GM23248 (cell line): Measurements from ENCODE around the gene ANKRD13D. TPM values are rescaled to one million over a fixed set of nuclear protein-coding genes. Genes with fewer than 3 reads are reported as not detected.

ENCODE experiments used
- DNase-seq: peaks from one replicate; pipeline ENCODE4 v3.0.0-alpha.2; 2015
- H2AFZ ChIP-seq: fragments of 200-600 bp; sonication (generic); 2 replicates; pipeline ENCODE4 v1.6.1; 2016; ENCODE audit warnings: antibody characterized with exemption
- H3F3A ChIP-seq: fragments of 200-600 bp; sonication (generic); 2 replicates; pipeline ENCODE4 v1.6.1; 2016; ENCODE audit warnings: mild to moderate bottlenecking, antibody characterized with exemption, mixed run types; ENCODE audit not compliant: insufficient read depth
- H3K27ac ChIP-seq: fragments of 200-600 bp; sonication (generic); 2 replicates; pipeline ENCODE4 v1.5.1; 2016; ENCODE audit warnings: mild to moderate bottlenecking
- H3K27me3 ChIP-seq: fragments of 200-600 bp; sonication (generic); replicated peaks from 2 replicates; pipeline ENCODE4 v1.6.1; 2016; ENCODE audit warnings: mild to moderate bottlenecking; ENCODE audit not compliant: insufficient read depth
- H3K36me3 ChIP-seq: fragments of 200-600 bp; sonication (generic); 2 replicates; pipeline ENCODE4 v1.6.1; 2016; ENCODE audit warnings: low read depth, mild to moderate bottlenecking
- H3K4me1 ChIP-seq: fragments of 200-600 bp; sonication (generic); 2 replicates; pipeline ENCODE4 v1.6.1; 2016; ENCODE audit warnings: mild to moderate bottlenecking; ENCODE audit not compliant: insufficient read depth
- H3K4me2 ChIP-seq: fragments of 200-600 bp; sonication (generic); one replicate; pipeline ENCODE4 v1.6.1; 2016; ENCODE audit warnings: mild to moderate bottlenecking; ENCODE audit not compliant: unreplicated experiment
- H3K4me3 ChIP-seq: fragments of 200-600 bp; sonication (generic); 2 replicates; pipeline ENCODE4 v1.5.1; 2016; ENCODE audit warnings: mild to moderate bottlenecking
- H3K79me2 ChIP-seq: fragments of 200-600 bp; sonication (generic); 2 replicates; pipeline ENCODE4 v1.6.1; 2016; ENCODE audit warnings: mild to moderate bottlenecking; ENCODE audit not compliant: insufficient read depth
- H3K9ac ChIP-seq: fragments of 200-600 bp; sonication (generic); 2 replicates; pipeline ENCODE4 v1.6.1; 2016; ENCODE audit warnings: mild to moderate bottlenecking
- H3K9me2 ChIP-seq: fragments of 200-600 bp; sonication (generic); 2 replicates; pipeline ENCODE4 v1.6.1; 2016; ENCODE audit warnings: mixed run types, mild to moderate bottlenecking, moderate library complexity; ENCODE audit not compliant: insufficient read depth
- H3K9me3 ChIP-seq: fragments of 200-600 bp; sonication (generic); one replicate; pipeline ENCODE4 v1.6.1; 2017; ENCODE audit warnings: low read depth
- H4K20me1 ChIP-seq: fragments of 200-600 bp; sonication (generic); 2 replicates; pipeline ENCODE4 v1.6.0; 2016; ENCODE audit not compliant: insufficient read depth
- EZH2 ChIP-seq: fragments of 200-600 bp; sonication (generic); IDR thresholded peaks from 2 replicates; pipeline ENCODE4 v1.6.1; 2018; ENCODE audit warnings: antibody characterized with exemption, mild to moderate bottlenecking; ENCODE audit not compliant: insufficient read depth, poor library complexity, severe bottlenecking
- EZH2phosphoT487 ChIP-seq: fragments of 200-600 bp; sonication (generic); IDR thresholded peaks from 2 replicates; pipeline ENCODE4 v1.6.1; 2018; ENCODE audit warnings: antibody characterized with exemption, moderate library complexity, mild to moderate bottlenecking, low read depth; ENCODE audit not compliant: insufficient read depth
- WGBS, 2 experiments: methylation state at CpG; one replicate each; pipeline ENCODE4 v1.1.6; 2015 to 2017; ENCODE audit warnings: low lambda C conversion rate in 2 of 2, low coverage in 1 of 2; ENCODE audit errors: missing lambda C conversion rate in 2 of 2; 5-methylcytosine and 5-hydroxymethylcytosine counted together
- in situ Hi-C: fragments of 300-500 bp; cut with MboI; formaldehyde crosslinking; loops from 2 replicates; pipeline ENCODE4 v1.15.0; 2020
- polyA plus RNA-seq: library from polyadenylated mRNA; unstranded; fragments of >200 nt; fragmentation: Nextera tagmentation; extraction: Ambion mirVana; gene quantifications from 2 replicates; pipeline ENCODE4 v1.2.1, GENCODE V29; 2016
- total RNA-seq: library from RNA; depleted of rRNA; stranded (reverse); fragments of >200 nt; shearing (Covaris generic); gene quantifications from 2 replicates; pipeline ENCODE4 v1.2.3, GENCODE V29; 2014

ANKRD13D gene
- total and polyA plus RNA-seq, 2 experiments from 2014 or later: 16.4 to 42.9 TPM

GRCh38 chr11:67289651-67290479 lies 762 bp downstream of the ANKRD13D start:
- peaks cover 35% of the 10 kb centered on the region for H3K79me2 ChIP-seq

DNA sequence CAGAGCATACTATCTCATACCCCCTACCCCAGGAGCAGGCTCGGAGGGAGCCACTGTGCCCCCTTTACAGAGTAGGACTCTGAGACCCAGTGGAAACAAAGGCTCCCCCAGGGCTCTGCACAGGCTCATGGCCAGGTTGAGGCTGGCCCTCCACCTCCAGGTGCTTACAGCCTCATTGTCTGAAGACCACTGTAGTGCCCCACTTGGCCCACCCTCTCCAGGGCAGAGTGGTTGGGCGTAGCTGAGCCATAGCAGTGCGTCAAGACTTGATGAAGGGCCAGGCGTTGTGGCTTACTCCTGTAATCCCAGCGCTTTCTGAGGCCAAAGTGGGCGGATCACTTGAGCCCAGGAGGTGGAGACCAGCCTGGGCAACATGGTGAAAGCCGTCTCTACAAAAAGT lies 1.7 kb downstream of the ANKRD13D start:
- WGBS, 2 experiments: 64 to 67% methylated on average over 7 of the region's 7 CpGs
- peaks cover 29% of the 10 kb centered on the region for H3K4me1 ChIP-seq
- H3K27ac ChIP-seq: no peak overlapping the region
- no peaks in the 10 kb centered on the region; the same call in 1 of the 2 replicates for H4K20me1 ChIP-seq
- peaks cover 44% of the 10 kb centered on the region for H3K79me2 ChIP-seq
- H3K9ac ChIP-seq: no peak overlapping the region; the same call in 1 of the 2 replicates
- H3K9me2 ChIP-seq: no peaks in the 10 kb centered on the region
- peak overlapping the region; percentile 98 for H3K4me2 ChIP-seq
- peaks cover 19% of the 10 kb centered on the region for H3K36me3 ChIP-seq
- H3K9me3 ChIP-seq: no peaks in the 10 kb centered on the region
- no peaks in the 10 kb centered on the region for H3K27me3 ChIP-seq
- H3F3A ChIP-seq: peaks cover 29% of the 10 kb centered on the region
- no peak overlapping the region for H2AFZ ChIP-seq
- DNase-seq: peak; percentile 67
- no peak for TF ChIP-seq EZH2
- TF ChIP-seq EZH2phosphoT487: no peak
- H3K4me3 ChIP-seq: peak overlapping the region; percentile 81; the same call in 1 of the 2 replicates
- in situ Hi-C loops: no loop called here

More at GRCh38 chr11:67289651-67290479, 762 bp downstream of the ANKRD13D start:
- Histone ChIP-seq H3K9me2 (no peaks in the 10 kb centered on the region), H3K4me2 (peak overlapping the region; percentile 98), H3K27me3 (no peaks in the 10 kb centered on the region), H4K20me1 (no peaks in the 10 kb centered on the region; the same call in 1 of the 2 replicates), H3K27ac (peak overlapping the region; percentile 16; the same call in 1 of the 2 replicates), H2AFZ (peak overlapping the region; percentile 46; the same call in 1 of the 2 replicates), H3K9ac (peak overlapping the region; percentile 91), H3K36me3 (peaks cover 10% of the 10 kb centered on the region; the same call in 1 of the 2 replicates), H3K4me3 (peak overlapping the region; percentile 81), H3K4me1 (peaks cover 29% of the 10 kb centered on the region), H3F3A (peaks cover 29% of the 10 kb centered on the region), H3K9me3 (no peaks in the 10 kb centered on the region)
- WGBS, 2 experiments: 24 to 35% methylated on average over 26 to 36 of the region's 36 CpGs
- in situ Hi-C loops: no loop called here
- TF ChIP-seq EZH2 (no peak), EZH2phosphoT487 (no peak)
- DNase-seq: peak; percentile 57

DNA sequence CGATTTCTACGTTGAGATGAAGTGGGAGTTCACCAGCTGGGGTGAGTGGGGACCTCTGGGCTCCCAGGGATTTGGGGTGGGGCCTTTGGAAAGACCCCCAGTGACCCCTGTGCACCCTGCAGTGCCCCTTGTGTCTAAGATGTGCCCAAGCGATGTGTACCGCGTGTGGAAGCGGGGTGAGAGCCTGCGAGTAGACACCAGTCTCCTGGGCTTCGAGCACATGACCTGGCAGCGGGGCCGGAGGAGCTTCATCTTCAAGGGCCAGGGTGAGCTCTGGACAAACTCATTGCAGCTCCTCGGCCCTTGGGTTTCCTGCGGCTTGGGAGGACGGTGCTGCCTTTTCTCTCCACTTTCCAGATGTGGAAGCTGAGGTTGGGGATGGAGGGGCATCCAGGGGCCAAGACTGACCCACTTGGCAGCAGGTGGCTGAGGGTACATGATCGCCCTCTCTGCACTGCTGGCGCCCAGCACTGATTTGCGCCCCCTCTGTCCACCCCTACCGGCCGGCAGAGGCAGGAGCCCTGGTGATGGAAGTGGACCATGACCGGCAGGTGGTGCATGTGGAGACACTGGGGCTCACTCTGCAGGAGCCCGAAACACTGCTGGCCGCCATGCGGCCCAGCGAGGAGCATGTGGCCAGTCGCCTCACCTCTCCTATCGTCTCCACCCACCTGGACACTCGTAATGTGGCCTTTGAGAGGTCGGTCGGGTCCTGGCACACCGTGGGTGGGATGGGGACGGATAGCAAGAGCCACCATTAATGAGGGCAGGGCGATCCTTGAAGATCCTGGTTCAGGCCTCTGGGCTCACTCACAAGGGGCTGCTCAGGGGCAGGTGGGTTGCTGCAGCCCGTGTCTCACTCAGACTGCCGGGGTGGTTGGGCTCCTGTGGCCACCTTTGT lies 2.6 kb downstream of the ANKRD13D start:
- Histone ChIP-seq H3K27ac (no peak overlapping the region), H3K4me2 (no peak overlapping the region)
- in situ Hi-C loops: no loop called here

DNA sequence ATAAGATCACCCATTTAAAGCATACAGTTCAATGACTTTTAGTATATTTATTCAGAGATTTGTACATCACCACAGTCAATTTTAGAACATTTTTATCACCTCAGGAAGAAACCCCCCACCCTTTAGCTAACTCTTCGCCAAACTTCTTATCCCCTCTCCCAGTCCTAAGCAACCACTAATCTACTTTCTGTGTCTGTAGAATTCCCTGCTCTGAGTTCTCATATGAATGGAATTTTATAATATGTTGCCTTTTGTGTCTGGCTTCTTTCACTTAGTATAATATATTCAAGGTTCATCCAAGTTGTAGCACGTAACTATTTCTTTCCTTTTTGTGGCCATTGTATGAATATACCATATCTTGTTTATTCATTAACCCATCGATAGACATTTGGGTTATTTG lies 3.6 kb downstream of the ANKRD13D start:
- no peaks in the 10 kb centered on the region for H3K9me3 ChIP-seq
- WGBS, 2 experiments: 48 to 59% methylated on average over 3 of the region's 3 CpGs
- H3K4me1 ChIP-seq: peaks cover 28% of the 10 kb centered on the region
- no peak overlapping the region for H2AFZ ChIP-seq
- no peak overlapping the region for H3K9ac ChIP-seq
- in situ Hi-C loops: no loop called here
- no peaks in the 10 kb centered on the region; the same call in 1 of the 2 replicates for H4K20me1 ChIP-seq
- no peaks in the 10 kb centered on the region for H3K27me3 ChIP-seq
- TF ChIP-seq EZH2 (no peak), EZH2phosphoT487 (no peak)
- peaks cover 61% of the 10 kb centered on the region for H3K79me2 ChIP-seq
- H3K4me3 ChIP-seq: no peak overlapping the region
- peaks cover 31% of the 10 kb centered on the region for H3K36me3 ChIP-seq
- H3K9me2 ChIP-seq: no peaks in the 10 kb centered on the region
- DNase-seq: peak; percentile 43
- peak overlapping the region; percentile 37 for H3K27ac ChIP-seq
- peaks cover 22% of the 10 kb centered on the region for H3F3A ChIP-seq
- peak overlapping the region; percentile 10 for H3K4me2 ChIP-seq

More for the DNA sequence above, 2.6 kb downstream of the ANKRD13D start:
- no peak overlapping the region for H3K9ac ChIP-seq
- H3K9me2 ChIP-seq: no peaks in the 10 kb centered on the region
- DNase-seq: no peak
- no peak overlapping the region for H3K4me3 ChIP-seq
- peaks cover 27% of the 10 kb centered on the region for H3K36me3 ChIP-seq
- no peaks in the 10 kb centered on the region for H3K9me3 ChIP-seq
- peaks cover 29% of the 10 kb centered on the region for H3K4me1 ChIP-seq
- peaks cover 53% of the 10 kb centered on the region for H3K79me2 ChIP-seq
- no peaks in the 10 kb centered on the region for H3K27me3 ChIP-seq
- TF ChIP-seq EZH2phosphoT487 (no peak), EZH2 (no peak)
- no peaks in the 10 kb centered on the region; the same call in 1 of the 2 replicates for H4K20me1 ChIP-seq
- H2AFZ ChIP-seq: no peak overlapping the region
- peaks cover 29% of the 10 kb centered on the region for H3F3A ChIP-seq
- 91 to 92% methylated on average over 32 to 33 of the region's 33 CpGs for WGBS, 2 experiments
